Measurements from ENCODE around the gene SWSAP1.

- TF ChIP-seq CTCF (IDR thresholded peaks at IDR 0.05) (no peak), POLR2A (IDR thresholded peaks at IDR 0.05) (no peak), EP300 (IDR thresholded peaks at IDR 0.05) (no peak), POLR2AphosphoS5 (IDR thresholded peaks at IDR 0.05) (no peak)
Measured at GRCh38 chr19:11408591-11408990, 34.1 kb downstream of the SWSAP1 start.

Data from stomach (tissue), 4 donors.